Adrenal gland (tissue), 12 donors: ENCODE data around the gene UNC93A. TPM values are rescaled to one million over a fixed set of nuclear protein-coding genes. Genes with fewer than 3 reads are reported as not detected.

Source experiments
- DNase-seq, 7 donors: peaks; one replicate each; pipeline ENCODE4 v3.0.0-alpha.2; 2019 to 2020
- H3K27ac ChIP-seq, 5 donors: fragments of 200-600 bp; sonication (generic) in 4 of 5; 1 replicate in 3 of 5; 2 replicates in 2 of 5; pipeline versions ENCODE4 v1.5.1 to v1.8.0; 2016 to 2020; ENCODE audit warnings: mild to moderate bottlenecking in 1 of 5
- H3K27me3 ChIP-seq: fragments of 200-600 bp; 2 replicates; pipeline ENCODE4 v1.8.0; 2021
- H3K36me3 ChIP-seq, 2 donors: fragments of 200-600 bp; replicated peaks in 1 of 2; 1 replicate in 1 of 2; 2 replicates in 1 of 2; pipeline versions ENCODE4 v1.5.1 to v1.8.0; 2018 to 2022
- H3K4me1 ChIP-seq, 2 donors: fragments of 200-600 bp; replicated peaks in 1 of 2; 1 replicate in 1 of 2; 2 replicates in 1 of 2; pipeline versions ENCODE4 v1.5.1 to v1.8.0; 2018 to 2021
- H3K4me3 ChIP-seq, 4 donors: fragments of 200-600 bp; sonication (generic) in 3 of 4; one replicate each; pipeline ENCODE4 v1.5.1; 2016 to 2018
- H3K9me3 ChIP-seq, 3 donors: fragments of 200-600 bp; sonication (generic) in 1 of 3; replicated peaks in 1 of 3; 1 replicate in 2 of 3; 2 replicates in 1 of 3; pipeline versions ENCODE4 v1.5.1 to v1.8.0; 2016 to 2021
- POLR2A ChIP-seq, 2 donors: fragments of 450-650 bp; IDR thresholded peaks; one replicate each; pipeline ENCODE4 v1.6.1; 2017; ENCODE audit warnings: antibody characterized with exemption in 2 of 2, mild to moderate bottlenecking in 2 of 2, moderate library complexity in 1 of 2
- WGBS, 4 donors: extraction: QIAGEN DNeasy Blood & Tissue Kit in 2 of 4; methylation state at CpG; one replicate each; pipeline versions ENCODE4 v1.1.5 to v1.1.7; 2013 to 2017; 5-methylcytosine and 5-hydroxymethylcytosine counted together
- intact Hi-C, 2 donors: fragments of 100-400 bp; cut with DNase I; formaldehyde crosslinking; loops; one replicate each; pipeline versions ENCODE4 v1.14.1 to v1.15.0; 2022 to 2023
- polyA plus RNA-seq, 3 donors: library from polyadenylated mRNA; stranded (reverse); fragments of 200-250 nt in 2 of 3; fragments of 350-450 nt in 1 of 3; fragmentation: Illumina TruSeq in 1 of 3; extraction: RNeasy Lipid Tissue Mini Kit (QIAGEN cat#74804) in 1 of 3; gene quantifications; one replicate each; pipeline ENCODE4 v1.2.3, GENCODE V29; 2013 to 2014
- total RNA-seq, 9 donors: library from RNA; depleted of rRNA in 4 of 9; stranded (reverse); fragments of >200 nt in 4 of 9; fragments of 120-200 nt in 1 of 9; fragmentation: NEBNext Ultra II Directional in 1 of 9; extraction: Animal tissue kit (Norgen Biotek cat#: 25700) in 1 of 9; gene quantifications; one replicate each; pipeline versions ENCODE4 v1.1.0 to v1.2.4, GENCODE V29; 2013 to 2023
- TF ChIP-seq, protein P1 (sequence below), 6 experiments: fragments of 450-650 bp in 4 of 6; fragments of 200-600 bp in 2 of 6; sonication (generic) in 1 of 6; IDR thresholded peaks; 1 replicate in 5 of 6; 2 replicates in 1 of 6; pipeline versions ENCODE4 v1.5.1 to v1.8.0; 2016 to 2021; ENCODE audit warnings: antibody characterized with exemption in 6 of 6, mild to moderate bottlenecking in 2 of 6, moderate library complexity in 1 of 6
- donor health status: healthy with polysubstance abuse.
- donor health status: Bipolar disorder and iron deficiency.
- donor health status: DM: yes; HTN: yes; CAD: no.
- donor health status: DM: no; HTN: no; CAD: no.
- donor health status: DM: no; HTN: no; CAD: no.
- donor health status: DM: yes; HTN: yes; CAD: no.

Gene UNC93A
- total and polyA plus RNA-seq, 12 donors, result not detected

DNA sequence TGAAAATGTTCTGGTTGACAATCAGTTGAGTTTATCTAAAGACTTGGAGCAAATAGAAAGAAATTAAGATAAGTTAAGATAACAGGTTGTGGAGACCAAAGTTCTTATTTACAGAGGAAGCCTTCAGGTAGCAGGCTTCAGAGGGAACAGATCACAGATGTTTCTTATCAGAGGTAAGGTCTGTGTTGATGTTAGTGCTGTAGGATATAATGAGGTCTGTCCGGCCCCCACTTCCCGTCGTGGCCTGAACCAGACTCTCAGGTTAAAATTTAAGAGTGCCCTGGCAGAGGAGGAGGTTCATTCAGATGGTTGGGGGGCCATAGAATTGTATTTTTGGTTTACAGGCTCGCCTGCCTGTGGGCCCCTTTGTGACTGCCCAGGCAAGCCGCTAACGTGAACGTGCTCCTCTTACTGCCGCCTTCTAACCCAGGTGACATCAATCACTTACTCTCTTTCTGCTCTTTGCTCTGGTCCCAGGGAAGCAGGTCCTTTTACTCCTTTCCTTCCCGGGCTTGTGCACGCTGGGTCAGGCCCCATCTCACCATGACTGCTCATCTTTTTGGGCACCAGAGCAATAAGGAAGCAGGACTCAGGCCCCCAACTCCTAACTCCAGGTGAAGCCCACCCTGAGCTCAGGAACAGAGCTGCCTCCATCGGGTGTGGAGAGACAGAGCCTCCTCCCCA is 18.3 kb upstream of the UNC93A start:
- no peaks in the 10 kb centered on the region for H3K4me1 ChIP-seq
- H3K36me3 ChIP-seq, result no peaks in the 10 kb centered on the region
- no peaks in the 10 kb centered on the region for H3K9me3 ChIP-seq
- intact Hi-C loops, result no loop called here
- no peak overlapping the region for H3K4me3 ChIP-seq
- WGBS, 4 donors, result 74 to 85% (median 77%) methylated on average over 11 of the region's 11 CpGs
- no peak for DNase-seq
- no peak overlapping the region for H3K27ac ChIP-seq
- TF ChIP-seq, protein P1, sequence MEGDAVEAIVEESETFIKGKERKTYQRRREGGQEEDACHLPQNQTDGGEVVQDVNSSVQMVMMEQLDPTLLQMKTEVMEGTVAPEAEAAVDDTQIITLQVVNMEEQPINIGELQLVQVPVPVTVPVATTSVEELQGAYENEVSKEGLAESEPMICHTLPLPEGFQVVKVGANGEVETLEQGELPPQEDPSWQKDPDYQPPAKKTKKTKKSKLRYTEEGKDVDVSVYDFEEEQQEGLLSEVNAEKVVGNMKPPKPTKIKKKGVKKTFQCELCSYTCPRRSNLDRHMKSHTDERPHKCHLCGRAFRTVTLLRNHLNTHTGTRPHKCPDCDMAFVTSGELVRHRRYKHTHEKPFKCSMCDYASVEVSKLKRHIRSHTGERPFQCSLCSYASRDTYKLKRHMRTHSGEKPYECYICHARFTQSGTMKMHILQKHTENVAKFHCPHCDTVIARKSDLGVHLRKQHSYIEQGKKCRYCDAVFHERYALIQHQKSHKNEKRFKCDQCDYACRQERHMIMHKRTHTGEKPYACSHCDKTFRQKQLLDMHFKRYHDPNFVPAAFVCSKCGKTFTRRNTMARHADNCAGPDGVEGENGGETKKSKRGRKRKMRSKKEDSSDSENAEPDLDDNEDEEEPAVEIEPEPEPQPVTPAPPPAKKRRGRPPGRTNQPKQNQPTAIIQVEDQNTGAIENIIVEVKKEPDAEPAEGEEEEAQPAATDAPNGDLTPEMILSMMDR (IDR thresholded peaks at IDR 0.05), result no peak
- no peak for TF ChIP-seq POLR2A (IDR thresholded peaks at IDR 0.05)
- no peaks in the 10 kb centered on the region for H3K27me3 ChIP-seq

DNA sequence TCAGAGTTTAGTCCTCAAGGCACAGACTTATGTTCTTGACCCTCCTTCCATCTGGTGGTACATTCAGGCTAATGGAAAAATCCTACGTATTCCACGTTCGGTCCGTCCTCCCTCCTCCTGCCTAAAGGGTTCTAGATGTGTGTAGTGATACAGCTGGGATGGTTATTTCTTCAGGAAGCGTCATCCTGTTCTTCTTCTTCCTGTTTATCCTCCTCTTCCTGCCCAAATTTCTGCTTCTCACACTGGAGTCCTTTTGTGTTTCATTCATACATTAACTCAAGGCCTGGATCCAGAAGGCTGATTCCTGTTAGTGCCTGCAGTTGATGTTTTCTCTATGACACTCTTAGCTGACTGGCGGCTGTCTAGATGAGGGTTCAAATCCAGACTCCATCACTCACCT is 16.8 kb upstream of the UNC93A start:
- 82 to 91% (median 88%) methylated on average over 6 of the region's 6 CpGs for WGBS, 4 donors
- no peaks in the 10 kb centered on the region for H3K4me1 ChIP-seq
- H3K9me3 ChIP-seq, result no peaks in the 10 kb centered on the region
- DNase-seq, result no peak
- no peak overlapping the region for H3K27ac ChIP-seq
- H3K36me3 ChIP-seq, result no peaks in the 10 kb centered on the region
- peaks cover 3% of the 10 kb centered on the region for H3K27me3 ChIP-seq
- no peak overlapping the region for H3K4me3 ChIP-seq
- intact Hi-C loops, result no loop called here
- TF ChIP-seq POLR2A (IDR thresholded peaks at IDR 0.05), result no peak
- TF ChIP-seq, protein P1 (IDR thresholded peaks at IDR 0.05), result no peak

DNA sequence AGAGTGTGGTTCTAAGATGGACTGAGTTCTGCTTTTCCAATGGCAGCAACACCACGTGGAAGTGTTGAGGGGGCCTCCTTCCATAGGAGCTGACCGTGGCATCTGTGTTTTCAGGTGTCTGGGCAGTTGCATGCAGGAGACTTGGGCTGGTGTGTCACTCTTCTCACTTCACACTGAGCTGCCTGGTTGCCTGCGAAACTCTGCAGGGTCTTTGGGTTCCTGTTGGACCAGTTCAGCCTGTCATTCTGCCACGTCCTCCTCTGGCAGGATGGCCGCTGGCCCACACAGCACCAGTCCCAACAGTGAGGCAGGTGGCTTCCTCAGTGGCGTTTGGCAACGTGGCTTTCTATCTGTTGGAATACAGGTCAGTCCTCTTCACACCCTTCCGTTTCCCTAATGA is 16.1 kb upstream of the UNC93A start:
- H3K9me3 ChIP-seq, result no peaks in the 10 kb centered on the region
- no peak overlapping the region for H3K4me3 ChIP-seq
- DNase-seq, result no peak
- H3K36me3 ChIP-seq, result no peaks in the 10 kb centered on the region
- peaks cover 3% of the 10 kb centered on the region for H3K27me3 ChIP-seq
- no peak overlapping the region for H3K27ac ChIP-seq
- intact Hi-C loops, result no loop called here
- 78 to 86% (median 81%) methylated on average over 5 to 8 of the region's 8 CpGs for WGBS, 4 donors
- no peaks in the 10 kb centered on the region for H3K4me1 ChIP-seq
- TF ChIP-seq, protein P1 (IDR thresholded peaks at IDR 0.05), result no peak
- TF ChIP-seq POLR2A (IDR thresholded peaks at IDR 0.05), result no peak

DNA sequence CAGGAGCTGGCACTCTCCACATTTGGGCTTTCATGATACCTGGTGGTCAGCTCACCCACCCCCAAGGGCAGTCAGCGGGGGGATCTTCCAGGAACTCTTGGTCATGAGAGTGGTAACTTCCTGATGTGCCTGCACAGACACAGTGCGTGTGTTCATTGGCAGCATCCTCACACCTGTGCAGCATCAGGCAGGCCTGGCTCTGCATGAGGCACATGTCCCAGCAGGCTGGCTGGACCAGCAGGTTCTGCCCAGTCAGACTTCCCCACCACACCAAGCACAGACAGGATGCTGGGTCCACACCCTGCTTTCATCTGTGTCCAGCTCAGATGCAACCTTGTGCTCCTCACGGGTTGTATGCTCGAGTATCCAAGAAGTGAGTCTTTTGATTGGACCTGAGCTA is 15.7 kb upstream of the UNC93A start:
- 57 to 81% (median 70%) methylated on average over 2 to 4 of the region's 4 CpGs for WGBS, 4 donors
- no peak for DNase-seq
- H3K27ac ChIP-seq, result no peak overlapping the region
- TF ChIP-seq, protein P1 (IDR thresholded peaks at IDR 0.05), result no peak
- no peak for TF ChIP-seq POLR2A (IDR thresholded peaks at IDR 0.05)
- no peak overlapping the region for H3K4me3 ChIP-seq
- no peaks in the 10 kb centered on the region for H3K4me1 ChIP-seq
- intact Hi-C loops, result no loop called here
- H3K9me3 ChIP-seq, result no peaks in the 10 kb centered on the region
- H3K27me3 ChIP-seq, result peaks cover 3% of the 10 kb centered on the region
- H3K36me3 ChIP-seq, result no peaks in the 10 kb centered on the region
